SU-DHL-6 (cell line): Measurements from ENCODE around the gene NCOA6.

Source experiments
- H2AFZ ChIP-seq: fragments of 200-600 bp; sonication (generic); 2 replicates; pipeline ENCODE4 v1.6.1; 2014; ENCODE audit warnings: low read depth, mild to moderate bottlenecking, moderate library complexity, mixed read lengths, antibody characterized with exemption, low read length; ENCODE audit not compliant: severe bottlenecking
- H3F3A ChIP-seq: fragments of 200-600 bp; shearing (Covaris generic); 2 replicates; pipeline ENCODE4 v1.6.0; 2016; ENCODE audit warnings: antibody characterized with exemption, mild to moderate bottlenecking; ENCODE audit not compliant: insufficient read depth
- H3K27ac ChIP-seq: fragments of 200-600 bp; sonication (generic); 2 replicates; pipeline ENCODE4 v1.5.1; 2016; ENCODE audit warnings: low read depth, mild to moderate bottlenecking, low read length, moderate library complexity, mixed read lengths
- H3K27me3 ChIP-seq: fragments of 200-600 bp; sonication (generic), shearing (Covaris generic); 2 replicates; pipeline ENCODE4 v1.6.0; 2014; ENCODE audit warnings: mild to moderate bottlenecking, low read length
- H3K36me3 ChIP-seq: fragments of 200-600 bp; sonication (generic); 2 replicates; pipeline ENCODE4 v1.6.1; 2014; ENCODE audit warnings: mild to moderate bottlenecking, low read length, mixed read lengths
- H3K4me2 ChIP-seq: fragments of 300-600, 200-600 bp; shearing (Covaris generic), sonication (generic); 2 replicates; pipeline ENCODE4 v1.6.0; 2014; ENCODE audit warnings: low read length, low read depth, mild to moderate bottlenecking; ENCODE audit not compliant: poor library complexity, severe bottlenecking
- H3K4me3 ChIP-seq: fragments of 200-600 bp; sonication (generic); 2 replicates; pipeline ENCODE4 v1.5.1; 2014; ENCODE audit warnings: antibody characterized with exemption, low read length, mild to moderate bottlenecking, mixed read lengths; ENCODE audit not compliant: insufficient read depth, poor library complexity, severe bottlenecking
- H3K79me2 ChIP-seq: fragments of 200-600 bp; sonication (generic); 2 replicates; pipeline ENCODE4 v1.6.1; 2014; ENCODE audit warnings: mild to moderate bottlenecking, low read length, moderate library complexity; ENCODE audit not compliant: insufficient read depth
- H3K9ac ChIP-seq: fragments of 200-600 bp; sonication (generic); 2 replicates; pipeline ENCODE4 v1.7.0; 2014; ENCODE audit warnings: mild to moderate bottlenecking, low read length
- H3K9me2 ChIP-seq: fragments of 200-600 bp; sonication (generic); replicated peaks from 2 replicates; pipeline ENCODE4 v1.6.1; 2014; ENCODE audit warnings: low read length; ENCODE audit not compliant: insufficient read depth
- H3K9me3 ChIP-seq: fragments of 200-600 bp; sonication (generic); 2 replicates; pipeline ENCODE4 v1.6.1; 2014; ENCODE audit warnings: low read length, mixed read lengths; ENCODE audit not compliant: insufficient read depth
- H4K20me1 ChIP-seq: fragments of 200-600 bp; sonication (generic); 2 replicates; pipeline ENCODE4 v1.6.1; 2014; ENCODE audit warnings: low read depth, mild to moderate bottlenecking, antibody characterized with exemption, low read length, moderate library complexity, mixed read lengths
- CTCF ChIP-seq: fragments of 200-600 bp; sonication (generic); IDR thresholded peaks from one replicate; pipeline ENCODE4 v1.5.1; 2017; ENCODE audit warnings: antibody characterized with exemption, mild to moderate bottlenecking, low read length, moderate library complexity; ENCODE audit not compliant: insufficient read depth, poor library complexity, severe bottlenecking
- EZH2phosphoT487 ChIP-seq: fragments of 200-600 bp; sonication (generic), shearing (Covaris generic); conservative IDR thresholded peaks from 2 replicates; pipeline ENCODE4 v1.6.1; 2018; ENCODE audit warnings: mild to moderate bottlenecking, antibody characterized with exemption, low read length, moderate library complexity, mixed read lengths

Gene NCOA6

GRCh38 chr20:34794006-34794585, 31.4 kb downstream of the NCOA6 start:
- H3K9me3 ChIP-seq = no peaks in the 10 kb centered on the region

GRCh38 chr20:34792687-34793363, 32.6 kb downstream of the NCOA6 start:
- Histone ChIP-seq H3K27me3 (no peaks in the 10 kb centered on the region), H3K9me3 (no peaks in the 10 kb centered on the region), H3K9me2 (no peaks in the 10 kb centered on the region), H3K36me3 (no peaks in the 10 kb centered on the region), H3F3A (no peaks in the 10 kb centered on the region), H2AFZ (no peak overlapping the region), H3K9ac (no peak overlapping the region), H4K20me1 (no peaks in the 10 kb centered on the region), H3K4me3 (no peak overlapping the region), H3K27ac (no peak overlapping the region), H3K79me2 (peaks cover 31% of the 10 kb centered on the region), H3K4me2 (no peak overlapping the region)
- TF ChIP-seq CTCF (no peak), EZH2phosphoT487 (no peak)

More at GRCh38 chr20:34794006-34794585, 31.4 kb downstream of the NCOA6 start:
- H2AFZ ChIP-seq = no peak overlapping the region
- H3K4me2 ChIP-seq = no peak overlapping the region
- H3K4me3 ChIP-seq = no peak overlapping the region
- H4K20me1 ChIP-seq = no peaks in the 10 kb centered on the region
- H3K27ac ChIP-seq = no peak overlapping the region
- H3K27me3 ChIP-seq = no peaks in the 10 kb centered on the region
- H3F3A ChIP-seq = no peaks in the 10 kb centered on the region
- no peaks in the 10 kb centered on the region for H3K36me3 ChIP-seq
- TF ChIP-seq EZH2phosphoT487 = no peak
- no peak for TF ChIP-seq CTCF
- H3K9ac ChIP-seq = no peak overlapping the region
- peaks cover 41% of the 10 kb centered on the region for H3K79me2 ChIP-seq
- no peaks in the 10 kb centered on the region for H3K9me2 ChIP-seq

- TF ChIP-seq CTCF = no peak
- TF ChIP-seq EZH2phosphoT487 = no peak
- Histone ChIP-seq H2AFZ (no peak overlapping the region), H3K9me3 (no peaks in the 10 kb centered on the region), H3K27me3 (no peaks in the 10 kb centered on the region), H4K20me1 (no peaks in the 10 kb centered on the region), H3K79me2 (peaks cover 29% of the 10 kb centered on the region), H3F3A (no peaks in the 10 kb centered on the region), H3K36me3 (no peaks in the 10 kb centered on the region), H3K4me2 (no peak overlapping the region), H3K27ac (no peak overlapping the region), H3K9ac (no peak overlapping the region), H3K4me3 (no peak overlapping the region), H3K9me2 (no peaks in the 10 kb centered on the region)
These were observed 34.0 kb downstream of the NCOA6 start for GRCh38 chr20:34791289-34792020.
